ENCODE results near the gene DLG2. TPM values are rescaled to one million over a fixed set of nuclear protein-coding genes. Genes with fewer than 3 reads are reported as not detected.

DLG2 gene
- polyA plus RNA-seq, 1 experiment = 0.68 TPM

GRCh38 chr11:84128840-84129239, 1498.3 kb downstream of the DLG2 start:
- ChIA-PET POLR2A (no interaction called here), CTCF (no interaction called here)
- DNase-seq (ENCODE audit: low read depth, low spot score) = no peak
- H3K9me3 ChIP-seq (ENCODE audit: control insufficient read depth, insufficient read depth, low read length) = no peaks in the 10 kb centered on the region
- TF ChIP-seq CTCF (IDR thresholded peaks at IDR 0.05; ENCODE audit: low read depth, low read length) = no peak
- no peak overlapping the region for H3K27ac ChIP-seq (ENCODE audit: low read depth, low read length)
- H3K27me3 ChIP-seq (ENCODE audit: control insufficient read depth, insufficient read depth, low read length) = no peaks in the 10 kb centered on the region
- no peak overlapping the region for H3K4me3 ChIP-seq (ENCODE audit: low read depth, low read length)

- POLR2A ChIA-PET = no interaction called here
- CTCF ChIA-PET = no interaction called here
- TF ChIP-seq CTCF (IDR thresholded peaks at IDR 0.05; ENCODE audit: low read depth, low read length) = no peak
Observed at GRCh38 chr11:84117394-84117793, 1509.8 kb downstream of the DLG2 start.

GRCh38 chr11:84106541-84106940, 1520.6 kb downstream of the DLG2 start:
- TF ChIP-seq CTCF (IDR thresholded peaks at IDR 0.05; ENCODE audit: low read depth, low read length) = no peak
- ChIA-PET POLR2A (no interaction called here), CTCF (no interaction called here)
- Histone ChIP-seq H3K9me3 (ENCODE audit: control insufficient read depth, insufficient read depth, low read length) (no peaks in the 10 kb centered on the region), H3K4me3 (ENCODE audit: low read depth, low read length) (no peak overlapping the region), H3K27me3 (ENCODE audit: control insufficient read depth, insufficient read depth, low read length) (no peaks in the 10 kb centered on the region), H3K27ac (ENCODE audit: low read depth, low read length) (no peak overlapping the region)
- no peak for DNase-seq (ENCODE audit: low read depth, low spot score)

More at GRCh38 chr11:84117394-84117793, 1509.8 kb downstream of the DLG2 start:
- Histone ChIP-seq H3K4me3 (ENCODE audit: low read depth, low read length) (no peak overlapping the region), H3K9me3 (ENCODE audit: control insufficient read depth, insufficient read depth, low read length) (no peaks in the 10 kb centered on the region), H3K27me3 (ENCODE audit: control insufficient read depth, insufficient read depth, low read length) (no peaks in the 10 kb centered on the region), H3K27ac (ENCODE audit: low read depth, low read length) (no peak overlapping the region)
- no peak for DNase-seq (ENCODE audit: low read depth, low spot score)

- TF ChIP-seq CTCF (IDR thresholded peaks at IDR 0.05; ENCODE audit: low read depth, low read length) = no peak
- Histone ChIP-seq H3K9me3 (ENCODE audit: control insufficient read depth, insufficient read depth, low read length) (no peaks in the 10 kb centered on the region), H3K27ac (ENCODE audit: low read depth, low read length) (no peak overlapping the region), H3K27me3 (ENCODE audit: control insufficient read depth, insufficient read depth, low read length) (no peaks in the 10 kb centered on the region), H3K4me3 (ENCODE audit: low read depth, low read length) (no peak overlapping the region)
- no peak for DNase-seq (ENCODE audit: low read depth, low spot score)
- CTCF ChIA-PET = no interaction called here
- POLR2A ChIA-PET = no interaction called here
Observed at GRCh38 chr11:84105148-84105547, 1522.0 kb downstream of the DLG2 start.

- DNase-seq (ENCODE audit: low read depth, low spot score) = no peak
- H3K27ac ChIP-seq (ENCODE audit: low read depth, low read length) = no peak overlapping the region
- CTCF ChIA-PET = no interaction called here
- H3K27me3 ChIP-seq (ENCODE audit: control insufficient read depth, insufficient read depth, low read length) = no peaks in the 10 kb centered on the region
- no peaks in the 10 kb centered on the region for H3K9me3 ChIP-seq (ENCODE audit: control insufficient read depth, insufficient read depth, low read length)
- TF ChIP-seq CTCF (IDR thresholded peaks at IDR 0.05; ENCODE audit: low read depth, low read length) = no peak
- POLR2A ChIA-PET = no interaction called here
- H3K4me3 ChIP-seq (ENCODE audit: low read depth, low read length) = no peak overlapping the region
Observed at GRCh38 chr11:84103096-84103495, 1524.0 kb downstream of the DLG2 start.
